Measurements from ENCODE around the gene LEFTY1.

Gene LEFTY1

GRCh38 chr1:225871359-225872074, 17.4 kb downstream of the LEFTY1 start:
- DNase-seq = peak; percentile 28

GRCh38 chr1:225870911-225871310, 18.0 kb downstream of the LEFTY1 start:
- DNase-seq = no peak

- DNase-seq = no peak
Observed at GRCh38 chr1:225868631-225869330, 20.2 kb downstream of the LEFTY1 start.

GRCh38 chr1:225866981-225867380, 22.0 kb downstream of the LEFTY1 start:
- DNase-seq = no peak

- peak; percentile 72 for DNase-seq
Observed at GRCh38 chr1:225866061-225866837, 22.7 kb downstream of the LEFTY1 start.

GRCh38 chr1:225865514-225865913, 23.4 kb downstream of the LEFTY1 start:
- DNase-seq = no peak

GRCh38 chr1:225863167-225863566, 25.8 kb downstream of the LEFTY1 start:
- peak; percentile 18 for DNase-seq

- no peak for DNase-seq
Observed at GRCh38 chr1:225862581-225862950, 26.4 kb downstream of the LEFTY1 start.

- no peak for DNase-seq
Observed at GRCh38 chr1:225861834-225862580, 26.9 kb downstream of the LEFTY1 start.

- no peak for DNase-seq
Observed at GRCh38 chr1:225860876-225861441, 28.0 kb downstream of the LEFTY1 start.

GRCh38 chr1:225860107-225860506, 28.8 kb downstream of the LEFTY1 start:
- DNase-seq = no peak

- DNase-seq = no peak
Observed at GRCh38 chr1:225859151-225859550, 29.8 kb downstream of the LEFTY1 start.

GRCh38 chr1:225857256-225857655, 31.7 kb downstream of the LEFTY1 start:
- no peak for DNase-seq

- no peak for DNase-seq
Observed at GRCh38 chr1:225855503-225856300, 33.2 kb downstream of the LEFTY1 start.

- DNase-seq = no peak
Observed at GRCh38 chr1:225853441-225853840, 35.5 kb downstream of the LEFTY1 start.

- no peak for DNase-seq
Observed at GRCh38 chr1:225852413-225853124, 36.4 kb downstream of the LEFTY1 start.

- no peak for DNase-seq
Observed at GRCh38 chr1:225851805-225852204, 37.1 kb downstream of the LEFTY1 start.

- DNase-seq = no peak
Observed at GRCh38 chr1:225850370-225850769, 38.6 kb downstream of the LEFTY1 start.

- no peak for DNase-seq
Observed at GRCh38 chr1:225849925-225850324, 39.0 kb downstream of the LEFTY1 start.

- peak; percentile 22 for DNase-seq
Observed at GRCh38 chr1:225848030-225848955, 40.7 kb downstream of the LEFTY1 start.
